Gastrocnemius medialis (tissue), 4 donors: ENCODE measurements around the gene TAMALIN. TPM values are rescaled to one million over a fixed set of nuclear protein-coding genes. Genes with fewer than 3 reads are reported as not detected.
A peak's percentile ranks its signal among the peaks of the same experiment; 100 is the strongest.

ENCODE experiments used
- ATAC-seq, 2 donors: fragments of 150-250 bp; one replicate each; pipeline ENCODE4 v1.9.1; 2016
- DNase-seq, 2 donors: peaks; one replicate each; pipeline ENCODE4 v3.0.0-alpha.2; 2019
- H3K27ac ChIP-seq, 4 donors: fragments of 200-600 bp; sonication (generic); 1 replicate in 1 of 4; 2 replicates in 3 of 4; pipeline ENCODE4 v1.5.1; 2016 to 2018; ENCODE audit warnings: mild to moderate bottlenecking in 2 of 4, moderate library complexity in 1 of 4
- H3K27me3 ChIP-seq, 3 donors: fragments of 200-600 bp; sonication (generic) in 2 of 3; 1 replicate in 1 of 3; 2 replicates in 2 of 3; pipeline versions ENCODE4 v1.5.1 to v1.6.0; 2016 to 2019; ENCODE audit warnings: mild to moderate bottlenecking in 1 of 3, moderate library complexity in 1 of 3
- H3K36me3 ChIP-seq, 2 donors: fragments of 200-600 bp; sonication (generic) in 1 of 2; one replicate each; pipeline ENCODE4 v1.5.1; 2017 to 2018
- H3K4me1 ChIP-seq, 2 donors: fragments of 200-600 bp; sonication (generic) in 1 of 2; one replicate each; pipeline ENCODE4 v1.5.1; 2016 to 2017; ENCODE audit warnings: mild to moderate bottlenecking in 2 of 2
- H3K4me3 ChIP-seq, 4 donors: fragments of 200-600 bp; sonication (generic) in 3 of 4; 1 replicate in 1 of 4; 2 replicates in 3 of 4; pipeline ENCODE4 v1.5.1; 2016 to 2019; ENCODE audit warnings: mild to moderate bottlenecking in 2 of 4
- H3K9me3 ChIP-seq, 3 donors: fragments of 200-600 bp; sonication (generic) in 2 of 3; 1 replicate in 1 of 3; 2 replicates in 2 of 3; pipeline ENCODE4 v1.5.1; 2016 to 2019
- CTCF ChIP-seq, 5 experiments: fragments of 450-650 bp in 3 of 5; fragments of 200-600 bp in 2 of 5; sonication (generic) in 2 of 5; IDR thresholded peaks in 4 of 5; conservative IDR thresholded peaks in 1 of 5; 1 replicate in 4 of 5; 2 replicates in 1 of 5; pipeline ENCODE4 v1.5.1; 2016 to 2019; ENCODE audit warnings: antibody characterized with exemption in 5 of 5, mild to moderate bottlenecking in 3 of 5, moderate library complexity in 3 of 5
- POLR2A ChIP-seq, 2 donors: fragments of 450-650 bp; IDR thresholded peaks; one replicate each; pipeline ENCODE4 v1.6.1; 2017; ENCODE audit warnings: antibody characterized with exemption in 2 of 2, mild to moderate bottlenecking in 2 of 2, moderate library complexity in 2 of 2
- in situ Hi-C, 4 donors: fragments of 200-750 bp; cut with MboI; loops; one replicate each; pipeline versions ENCODE4 v1.15.0 to v1.8.0; 2017; ENCODE audit warnings: low sequenced_read_pairs in 4 of 4
- intact Hi-C: fragments of 100-400 bp; cut with DNase I; formaldehyde crosslinking; loops from one replicate; pipeline ENCODE4 v1.15.1; 2023; ENCODE audit warnings: low total_unique reads
- total RNA-seq, 4 donors: library from RNA; depleted of rRNA; stranded (reverse); fragments of >200 nt; gene quantifications; one replicate each; pipeline versions ENCODE4 v1.1.0 to v1.2.3, GENCODE V29; 2016

Gene TAMALIN
- total RNA-seq, 4 donors from 2014 or later = 9.3 to 14.9 (median 11.8) TPM

GRCh38 chr12:52063082-52063924 lies 56.6 kb downstream of the TAMALIN start:
- intact Hi-C loops (no loop called here), in situ Hi-C loops (no loop called here)
- Histone ChIP-seq H3K4me1 (peaks cover 18 to 31% of the 10 kb centered on the region in 2 donors), H3K36me3 (peaks cover 0 to 14% of the 10 kb centered on the region in 2 donors), H3K4me3 (no peak overlapping the region), H3K9me3 (no peaks in the 10 kb centered on the region), H3K27me3 (no peaks in the 10 kb centered on the region), H3K27ac (peak overlapping the region; percentile 77 to 95 (median 89))
- TF ChIP-seq POLR2A (IDR thresholded peaks at IDR 0.05) = no peak
- TF ChIP-seq CTCF (IDR thresholded peaks at IDR 0.05 in 4 of 5, conservative IDR thresholded peaks at IDR 0.05 in 1 of 5) = no peak
- DNase-seq (peak in 1 of 2 donors; percentile 78), ATAC-seq (peak in 1 of 2 donors; percentile 40)

GRCh38 chr12:52063981-52064649 lies 57.4 kb downstream of the TAMALIN start:
- no peaks in the 10 kb centered on the region for H3K27me3 ChIP-seq
- H3K9me3 ChIP-seq = no peaks in the 10 kb centered on the region
- intact Hi-C loops (no loop called here), in situ Hi-C loops (no loop called here)
- peaks cover 0 to 6% of the 10 kb centered on the region in 2 donors for H3K36me3 ChIP-seq
- TF ChIP-seq POLR2A (IDR thresholded peaks at IDR 0.05) = peak; percentile 41 to 47
- no peak for TF ChIP-seq CTCF (IDR thresholded peaks at IDR 0.05 in 4 of 5, conservative IDR thresholded peaks at IDR 0.05 in 1 of 5)
- DNase-seq = peak in 1 of 2 donors; percentile 72
- peak; percentile 12 to 23 for ATAC-seq
- H3K27ac ChIP-seq = peak overlapping the region; percentile 77 to 95 (median 89)
- H3K4me1 ChIP-seq = peaks cover 20 to 31% of the 10 kb centered on the region in 2 donors
- no peak overlapping the region for H3K4me3 ChIP-seq

Other genes starting within 250 kb of the TAMALIN start
- gene FIGNL2, start 158.2 kb upstream of the TAMALIN start, total RNA-seq = under 1 TPM in 2 of 4 donors, not detected in 2; 0.07 to 0.25 TPM
- gene ANKRD33, start 118.8 kb upstream of the TAMALIN start, total RNA-seq = not detected
- 10 to 100 TPM; 37.1 to 53.5 (median 43.3) TPM for gene ACVRL1, start 99.4 kb upstream of the TAMALIN start, total RNA-seq
- 10 to 100 TPM in 3 of 4 donors, 1 to 10 TPM in 1; 8.7 to 15.9 (median 10.1) TPM for gene ACVR1B, start 55.2 kb upstream of the TAMALIN start, total RNA-seq
- 100 to 1,000 TPM in 2 of 4 donors, 10 to 100 TPM in 2; 36.3 to 248 (median 90.1) TPM for gene NR4A1, start 44.5 kb downstream of the TAMALIN start, total RNA-seq
- 10 to 100 TPM; 23.3 to 49.4 (median 37.3) TPM for gene ATG101, start 63.0 kb downstream of the TAMALIN start, total RNA-seq
- not detected for gene SMIM41, start 72.8 kb downstream of the TAMALIN start, total RNA-seq
- under 1 TPM in 2 of 4 donors, not detected in 2; 0.13 to 0.26 TPM for gene KRT80, start 185.1 kb downstream of the TAMALIN start, total RNA-seq
- gene KRT7, start 226.3 kb downstream of the TAMALIN start, total RNA-seq = 1 to 10 TPM in 3 of 4 donors, under 1 TPM in 1; 0.39 to 4.4 (median 1.2) TPM